ENCODE results near the gene UBE2U. TPM values are rescaled to one million over a fixed set of nuclear protein-coding genes. Genes with fewer than 3 reads are reported as not detected.

Gene UBE2U
- total and polyA plus RNA-seq, 10 of the 15 experiments (the other 5 are each of a cell fraction or from before 2014, with no cell fraction given), result not detected

- SMC1A ChIA-PET (ENCODE audit: uncharacterized antibody, unreplicated experiment), result interaction anchor here (0.8 to 2.4 kb wide), 6 partner anchors 9 to 124 kb away, joined by 3 to 5 read pairs (median 4); no protein-coding TSS in a partner anchor
- ATAC-seq (no peak), FAIRE-seq (no peak), DNase-seq (ENCODE audit: low read depth, low spot score) (no peak)
- no peak overlapping the region for H3K4me2 ChIP-seq (ENCODE audit: control insufficient read depth, insufficient read depth)
- POLR2A ChIA-PET, result interaction anchor here (0.6 to 2.0 kb wide), 2 partner anchors 13 to 489 kb away, joined by 4 to 7 read pairs; no protein-coding TSS in a partner anchor
- no peaks in the 10 kb centered on the region for H3K79me2 ChIP-seq (ENCODE audit: control insufficient read depth, insufficient read depth, low read length)
- H3K4me3 ChIP-seq, result no peak overlapping the region
- no peaks in the 10 kb centered on the region for H3K4me1 ChIP-seq (ENCODE audit: control insufficient read depth, insufficient read depth, low read length)
- H3K9ac ChIP-seq (ENCODE audit: control insufficient read depth, insufficient read depth, low read length), result no peak overlapping the region
- no TSS peak for BruUV-seq (replicated peaks)
- CTCF ChIA-PET, result interaction anchor here (1.0 to 2.8 kb wide), 4 partner anchors 12 to 64 kb away, joined by 3 to 8 read pairs (median 3); no protein-coding TSS in a partner anchor
- H3K36me3 ChIP-seq (ENCODE audit: control insufficient read depth in 2 of 2, insufficient read depth in 2 of 2, low read length in 1 of 2), result no peaks in the 10 kb centered on the region
- H4K20me1 ChIP-seq (ENCODE audit: control insufficient read depth, insufficient read depth), result no peaks in the 10 kb centered on the region
- in situ Hi-C loops (cut with MboI), result no loop called here
- intact Hi-C loops (cut with micrococcal nuclease; ENCODE audit: unreplicated experiment), result no loop called here
- WGBS (ENCODE audit: insufficient coverage, insufficient replicate concordance, low lambda C conversion rate, missing lambda C conversion rate), result 22% methylated on average over 2 of the region's 2 CpGs
- RAD21 ChIA-PET (ENCODE audit: unreplicated experiment), result interaction anchor here (1.6 kb wide), 1 partner anchor 9 kb away, joined by 3 read pairs; no protein-coding TSS in a partner anchor
- TF ChIP-seq, protein P1, sequence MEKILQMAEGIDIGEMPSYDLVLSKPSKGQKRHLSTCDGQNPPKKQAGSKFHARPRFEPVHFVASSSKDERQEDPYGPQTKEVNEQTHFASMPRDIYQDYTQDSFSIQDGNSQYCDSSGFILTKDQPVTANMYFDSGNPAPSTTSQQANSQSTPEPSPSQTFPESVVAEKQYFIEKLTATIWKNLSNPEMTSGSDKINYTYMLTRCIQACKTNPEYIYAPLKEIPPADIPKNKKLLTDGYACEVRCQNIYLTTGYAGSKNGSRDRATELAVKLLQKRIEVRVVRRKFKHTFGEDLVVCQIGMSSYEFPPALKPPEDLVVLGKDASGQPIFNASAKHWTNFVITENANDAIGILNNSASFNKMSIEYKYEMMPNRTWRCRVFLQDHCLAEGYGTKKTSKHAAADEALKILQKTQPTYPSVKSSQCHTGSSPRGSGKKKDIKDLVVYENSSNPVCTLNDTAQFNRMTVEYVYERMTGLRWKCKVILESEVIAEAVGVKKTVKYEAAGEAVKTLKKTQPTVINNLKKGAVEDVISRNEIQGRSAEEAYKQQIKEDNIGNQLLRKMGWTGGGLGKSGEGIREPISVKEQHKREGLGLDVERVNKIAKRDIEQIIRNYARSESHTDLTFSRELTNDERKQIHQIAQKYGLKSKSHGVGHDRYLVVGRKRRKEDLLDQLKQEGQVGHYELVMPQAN (conservative IDR thresholded peaks at IDR 0.05), result no peak
- TF ChIP-seq RBBP5 (conservative IDR thresholded peaks at IDR 0.05), result no peak
- no peak for TF ChIP-seq RAD51 (IDR thresholded peaks at IDR 0.05)
- TF ChIP-seq GATAD2B (conservative IDR thresholded peaks at IDR 0.05; ENCODE audit: low read depth), result no peak
- no peak for TF ChIP-seq TCF3 (IDR thresholded peaks at IDR 0.05; ENCODE audit: borderline replicate concordance, insufficient read depth, low read depth, low read length)
- TF ChIP-seq HDAC6 (IDR thresholded peaks at IDR 0.05; ENCODE audit: unreplicated experiment), result no peak
- no peak for TF ChIP-seq ZBTB11 (CRISPR knock-in tag; IDR thresholded peaks at IDR 0.05)
- TF ChIP-seq CBX5 (IDR thresholded peaks at IDR 0.05; ENCODE audit: low read depth), result no peak
- TF ChIP-seq GABPA (IDR thresholded peaks at IDR 0.05; ENCODE audit: low read depth), result no peak
- TF ChIP-seq SMARCA5 (IDR thresholded peaks at IDR 0.05), result no peak
- TF ChIP-seq NRF1 (conservative IDR thresholded peaks at IDR 0.05; ENCODE audit: low read depth, low read length), result no peak
- no peak for TF ChIP-seq MXI1 (IDR thresholded peaks at IDR 0.05; ENCODE audit: low read depth, low read length)
- TF ChIP-seq USF1 (IDR thresholded peaks at IDR 0.05; ENCODE audit: borderline replicate concordance, extremely low read length, insufficient read depth, low read depth, low read length), result no peak
- no peaks in the 10 kb centered on the region for H3K9me3 ChIP-seq (replicated peaks; ENCODE audit: control insufficient read depth, insufficient read depth, low read length)
- H2AFZ ChIP-seq (ENCODE audit: control insufficient read depth, low read depth, low read length), result no peak overlapping the region
- H3K27me3 ChIP-seq (replicated peaks in 1 of 2; ENCODE audit: control insufficient read depth in 2 of 2, insufficient read depth in 2 of 2, low read length in 1 of 2), result no peaks in the 10 kb centered on the region
- H3K27ac ChIP-seq (ENCODE audit: control insufficient read depth, insufficient read depth), result no peak overlapping the region
These were observed 21.2 kb upstream of the UBE2U start for GRCh38 chr1:64182207-64182606.

Data from GM12878 (cell line).